Measurements from ENCODE around the gene TLE4. TPM values are rescaled to one million over a fixed set of nuclear protein-coding genes. Genes with fewer than 3 reads are reported as not detected.
"Not testable (repeated sequence)": the region's sequence is repeated elsewhere in the genome, so short reads cannot be mapped to it uniquely, and the experiment has no call there.

Gene TLE4
- total RNA-seq, 1 donor from 2014 or later: 97.4 TPM

DNA sequence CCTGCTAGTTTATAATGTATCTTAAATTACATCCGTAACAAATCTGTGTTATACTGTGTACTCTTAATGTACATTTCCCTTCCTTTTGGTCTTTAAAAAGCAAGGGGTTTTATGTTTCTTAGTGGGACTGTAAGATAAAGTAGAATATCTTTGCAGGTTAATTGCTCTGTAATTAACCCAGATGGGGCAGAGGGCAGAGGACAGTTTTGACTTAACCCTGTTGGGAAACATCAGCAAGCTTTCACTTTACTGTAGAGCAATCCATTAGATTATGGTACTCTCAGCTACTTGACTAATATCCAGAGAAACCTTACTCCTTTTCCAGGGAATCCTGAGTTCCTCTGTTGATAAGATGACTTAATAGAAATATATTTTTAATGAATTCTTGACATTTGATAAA, 74.3 kb downstream of the TLE4 start:
- H3K36me3 Mint-ChIP-seq (ENCODE audit: unreplicated experiment): peaks cover 4% of the 10 kb centered on the region
- no peaks in the 10 kb centered on the region for H3K27me3 Mint-ChIP-seq (ENCODE audit: unreplicated experiment)
- DNase-seq: no peak
- TF ChIP-seq, protein P1, sequence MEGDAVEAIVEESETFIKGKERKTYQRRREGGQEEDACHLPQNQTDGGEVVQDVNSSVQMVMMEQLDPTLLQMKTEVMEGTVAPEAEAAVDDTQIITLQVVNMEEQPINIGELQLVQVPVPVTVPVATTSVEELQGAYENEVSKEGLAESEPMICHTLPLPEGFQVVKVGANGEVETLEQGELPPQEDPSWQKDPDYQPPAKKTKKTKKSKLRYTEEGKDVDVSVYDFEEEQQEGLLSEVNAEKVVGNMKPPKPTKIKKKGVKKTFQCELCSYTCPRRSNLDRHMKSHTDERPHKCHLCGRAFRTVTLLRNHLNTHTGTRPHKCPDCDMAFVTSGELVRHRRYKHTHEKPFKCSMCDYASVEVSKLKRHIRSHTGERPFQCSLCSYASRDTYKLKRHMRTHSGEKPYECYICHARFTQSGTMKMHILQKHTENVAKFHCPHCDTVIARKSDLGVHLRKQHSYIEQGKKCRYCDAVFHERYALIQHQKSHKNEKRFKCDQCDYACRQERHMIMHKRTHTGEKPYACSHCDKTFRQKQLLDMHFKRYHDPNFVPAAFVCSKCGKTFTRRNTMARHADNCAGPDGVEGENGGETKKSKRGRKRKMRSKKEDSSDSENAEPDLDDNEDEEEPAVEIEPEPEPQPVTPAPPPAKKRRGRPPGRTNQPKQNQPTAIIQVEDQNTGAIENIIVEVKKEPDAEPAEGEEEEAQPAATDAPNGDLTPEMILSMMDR (IDR thresholded peaks at IDR 0.05; ENCODE audit: partially characterized antibody, unreplicated experiment): no peak
- no peak overlapping the region for H3K27ac Mint-ChIP-seq (ENCODE audit: unreplicated experiment)
- H3K4me3 Mint-ChIP-seq (ENCODE audit: unreplicated experiment): no peak overlapping the region
- H3K4me1 Mint-ChIP-seq (ENCODE audit: low read depth, unreplicated experiment): peaks cover 4% of the 10 kb centered on the region
- H3K9me3 Mint-ChIP-seq (ENCODE audit: unreplicated experiment): no peaks in the 10 kb centered on the region

DNA sequence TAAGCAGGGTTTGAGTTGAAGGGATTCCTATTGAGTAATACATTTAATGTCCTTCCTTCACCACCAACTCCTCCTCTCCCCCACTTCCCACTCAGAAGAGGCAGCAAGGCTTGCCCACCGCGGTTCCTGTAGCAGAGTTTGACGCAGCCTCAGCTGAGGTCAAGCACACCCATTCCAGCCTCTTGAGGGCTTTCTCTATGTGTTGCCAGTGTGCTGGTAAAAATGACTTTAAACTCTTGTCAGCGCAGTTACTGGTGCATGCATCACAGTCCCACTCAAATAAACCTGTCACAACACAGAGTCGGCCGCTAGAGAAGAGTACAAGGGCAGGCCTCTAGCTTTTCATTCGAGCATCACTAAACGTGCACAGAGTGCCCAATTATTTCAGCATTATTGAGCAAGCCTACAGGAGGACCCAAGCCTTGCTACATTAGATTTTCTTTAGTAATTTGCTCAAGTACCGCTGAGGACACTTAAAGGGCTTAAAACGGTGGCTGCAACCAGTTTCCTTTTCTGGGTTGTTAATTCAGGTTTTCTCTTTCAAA, 79.6 kb downstream of the TLE4 start:
- Mint-ChIP-seq H3K27ac (ENCODE audit: unreplicated experiment) (no peak overlapping the region), H3K4me3 (ENCODE audit: unreplicated experiment) (no peak overlapping the region), H3K9me3 (ENCODE audit: unreplicated experiment) (no peaks in the 10 kb centered on the region), H3K4me1 (ENCODE audit: low read depth, unreplicated experiment) (no peaks in the 10 kb centered on the region), H3K36me3 (ENCODE audit: unreplicated experiment) (no peaks in the 10 kb centered on the region), H3K27me3 (ENCODE audit: unreplicated experiment) (no peaks in the 10 kb centered on the region)
- TF ChIP-seq, protein P1 (IDR thresholded peaks at IDR 0.05; ENCODE audit: partially characterized antibody, unreplicated experiment): no peak
- no peak for DNase-seq

DNA sequence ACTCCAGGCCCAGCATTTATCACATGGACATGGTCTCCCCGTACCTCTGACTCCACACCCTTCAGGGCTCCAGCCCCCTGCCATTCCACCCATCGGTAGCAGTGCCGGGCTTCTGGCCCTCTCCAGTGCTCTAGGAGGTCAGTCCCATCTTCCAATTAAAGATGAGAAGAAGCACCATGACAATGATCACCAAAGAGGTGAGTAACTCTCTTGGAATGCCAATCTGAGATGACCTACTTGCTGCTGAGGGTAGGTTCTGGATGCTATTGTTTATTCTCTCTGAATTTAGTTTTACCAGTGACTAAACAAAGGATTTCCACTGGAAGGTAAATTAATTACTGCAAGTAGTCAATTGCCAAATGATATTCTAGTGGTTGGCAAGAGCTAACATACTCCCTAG, 80.8 kb downstream of the TLE4 start:
- Mint-ChIP-seq H3K4me3 (ENCODE audit: unreplicated experiment) (no peak overlapping the region), H3K27ac (ENCODE audit: unreplicated experiment) (no peak overlapping the region), H3K9me3 (ENCODE audit: unreplicated experiment) (no peaks in the 10 kb centered on the region), H3K4me1 (ENCODE audit: low read depth, unreplicated experiment) (no peaks in the 10 kb centered on the region), H3K36me3 (ENCODE audit: unreplicated experiment) (no peaks in the 10 kb centered on the region), H3K27me3 (ENCODE audit: unreplicated experiment) (no peaks in the 10 kb centered on the region)
- DNase-seq: no peak
- TF ChIP-seq, protein P1 (IDR thresholded peaks at IDR 0.05; ENCODE audit: partially characterized antibody, unreplicated experiment): no peak

DNA sequence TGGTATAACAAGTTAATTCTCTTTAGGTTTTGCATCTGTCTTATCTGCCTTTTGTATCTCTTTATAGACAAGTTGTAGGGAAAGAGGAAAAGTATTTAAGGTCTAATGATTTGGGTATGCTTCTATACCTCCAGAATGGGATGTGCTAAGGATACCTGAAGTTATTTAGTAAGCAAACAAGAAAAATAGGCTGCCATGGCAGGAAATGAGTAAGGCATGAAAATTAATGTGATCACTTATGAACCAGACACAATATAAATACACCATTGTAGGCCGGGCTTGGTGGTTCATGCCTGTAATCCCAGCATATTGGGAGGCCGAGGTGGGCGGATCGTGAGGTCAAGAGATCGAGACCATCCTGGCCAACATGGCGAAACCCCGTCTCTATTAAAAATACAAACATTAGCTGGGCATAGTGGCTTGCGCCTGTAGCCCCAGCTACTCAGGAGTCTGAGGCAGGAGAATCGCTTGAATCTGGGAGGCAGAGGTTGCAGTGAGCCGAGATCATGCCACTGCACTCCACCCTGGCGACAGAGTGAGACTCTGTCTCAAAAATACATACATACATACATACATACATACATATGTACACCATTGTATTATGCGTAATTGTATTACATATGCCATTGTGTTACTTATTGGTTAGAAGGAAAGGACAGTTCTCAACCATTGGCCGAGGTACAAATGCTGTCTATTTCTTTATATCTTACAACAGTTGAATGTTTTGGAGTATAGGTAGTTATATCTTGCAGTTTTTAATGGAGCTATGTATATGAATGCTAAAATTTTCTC, 83.0 kb downstream of the TLE4 start:
- not testable (repeated sequence) for H3K4me1 Mint-ChIP-seq (ENCODE audit: low read depth, unreplicated experiment); H3K4me3 Mint-ChIP-seq (ENCODE audit: unreplicated experiment); DNase-seq; H3K36me3 Mint-ChIP-seq (ENCODE audit: unreplicated experiment); H3K9me3 Mint-ChIP-seq (ENCODE audit: unreplicated experiment); H3K27me3 Mint-ChIP-seq (ENCODE audit: unreplicated experiment); H3K27ac Mint-ChIP-seq (ENCODE audit: unreplicated experiment)

DNA sequence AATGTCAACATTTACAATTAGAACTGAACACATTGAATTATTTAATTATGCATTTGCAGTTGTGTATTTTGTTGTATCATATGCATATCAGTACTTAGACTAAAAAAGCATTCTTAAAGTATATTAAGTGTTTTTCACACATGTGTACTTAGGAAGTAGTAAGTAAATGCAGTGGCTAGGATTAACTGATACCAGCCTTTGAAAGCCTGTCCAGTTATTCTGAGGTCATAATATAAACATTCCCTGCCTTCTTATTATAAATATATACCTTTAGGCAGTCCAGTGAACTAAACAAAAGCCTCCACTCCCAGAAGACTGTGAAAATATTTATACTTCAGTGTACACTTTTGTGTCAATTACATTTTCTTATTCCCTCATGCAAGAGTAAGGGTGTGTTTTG, 83.8 kb downstream of the TLE4 start:
- no peaks in the 10 kb centered on the region for H3K36me3 Mint-ChIP-seq (ENCODE audit: unreplicated experiment)
- TF ChIP-seq, protein P1 (IDR thresholded peaks at IDR 0.05; ENCODE audit: partially characterized antibody, unreplicated experiment): no peak
- no peak overlapping the region for H3K4me3 Mint-ChIP-seq (ENCODE audit: unreplicated experiment)
- H3K27ac Mint-ChIP-seq (ENCODE audit: unreplicated experiment): no peak overlapping the region
- H3K27me3 Mint-ChIP-seq (ENCODE audit: unreplicated experiment): peaks cover under 1% of the 10 kb centered on the region
- peaks cover 5% of the 10 kb centered on the region for H3K4me1 Mint-ChIP-seq (ENCODE audit: low read depth, unreplicated experiment)
- H3K9me3 Mint-ChIP-seq (ENCODE audit: unreplicated experiment): no peaks in the 10 kb centered on the region
- DNase-seq: no peak

Data from glutamatergic neuron (in vitro differentiated cells).